Central memory CD8-positive, alpha-beta T cell (primary cell): ENCODE results near the gene WDR72.

Source experiments
- ATAC-seq: fragments of 150-1000 bp; cut with Tn5 transposase; replicated peaks from 2 replicates; pipeline ENCODE4 v1.10.0; 2022; ENCODE audit warnings: mild to moderate bottlenecking, moderate FRiP score, moderate number of reproducible peaks; ENCODE audit not compliant: poor library complexity, severe bottlenecking; ENCODE audit errors: extremely low read depth
- DNase-seq, 2 donors: peaks; one replicate each; pipeline ENCODE4 v3.0.0; 2021; ENCODE audit warnings: low spot score in 2 of 2
- H3K27ac Mint-ChIP-seq: one replicate; pipeline ENCODE4 v1.8.0; 2022; ENCODE audit warnings: low read depth, mild to moderate bottlenecking, moderate library complexity, mixed read lengths
- H3K27me3 Mint-ChIP-seq: one replicate; pipeline ENCODE4 v1.8.0; 2022; ENCODE audit warnings: mixed read lengths
- H3K36me3 Mint-ChIP-seq: one replicate; pipeline ENCODE4 v1.8.0; 2022; ENCODE audit warnings: mild to moderate bottlenecking, moderate library complexity, mixed read lengths; ENCODE audit not compliant: insufficient read depth
- H3K4me1 Mint-ChIP-seq: one replicate; pipeline ENCODE4 v1.8.0; 2022; ENCODE audit warnings: mixed read lengths
- H3K4me3 Mint-ChIP-seq: one replicate; pipeline ENCODE4 v1.8.0; 2022; ENCODE audit warnings: mild to moderate bottlenecking, moderate library complexity, mixed read lengths
- H3K9me3 Mint-ChIP-seq: one replicate; pipeline ENCODE4 v1.8.0; 2022; ENCODE audit warnings: mixed read lengths

Gene WDR72

GRCh38 chr15:53625962-53626845 is 133.3 kb downstream of the WDR72 start:
- no peak overlapping the region for H3K27ac Mint-ChIP-seq
- ATAC-seq (no peak), DNase-seq (no peak)
- H3K4me1 Mint-ChIP-seq, result no peaks in the 10 kb centered on the region
- H3K4me3 Mint-ChIP-seq, result no peak overlapping the region
- H3K36me3 Mint-ChIP-seq, result no peaks in the 10 kb centered on the region
- H3K9me3 Mint-ChIP-seq, result peaks cover 7% of the 10 kb centered on the region
- H3K27me3 Mint-ChIP-seq, result no peaks in the 10 kb centered on the region

- no peak overlapping the region for H3K27ac Mint-ChIP-seq
- H3K9me3 Mint-ChIP-seq, result peaks cover 5% of the 10 kb centered on the region
- H3K4me1 Mint-ChIP-seq, result no peaks in the 10 kb centered on the region
- H3K36me3 Mint-ChIP-seq, result no peaks in the 10 kb centered on the region
- DNase-seq (no peak), ATAC-seq (no peak)
- H3K4me3 Mint-ChIP-seq, result no peak overlapping the region
- no peaks in the 10 kb centered on the region for H3K27me3 Mint-ChIP-seq
These were observed 134.2 kb downstream of the WDR72 start for GRCh38 chr15:53625260-53625659.

GRCh38 chr15:53618461-53618860 is 141.0 kb downstream of the WDR72 start:
- H3K27me3 Mint-ChIP-seq, result no peaks in the 10 kb centered on the region
- H3K9me3 Mint-ChIP-seq, result peaks cover 7% of the 10 kb centered on the region
- H3K36me3 Mint-ChIP-seq, result no peaks in the 10 kb centered on the region
- no peak overlapping the region for H3K4me3 Mint-ChIP-seq
- DNase-seq, result no peak
- H3K27ac Mint-ChIP-seq, result no peak overlapping the region
- ATAC-seq, result no peak
- no peaks in the 10 kb centered on the region for H3K4me1 Mint-ChIP-seq

GRCh38 chr15:53611145-53611920 is 148.1 kb downstream of the WDR72 start:
- no peak for DNase-seq
- ATAC-seq, result no peak

GRCh38 chr15:53591041-53591440 is 168.4 kb downstream of the WDR72 start:
- H3K27ac Mint-ChIP-seq, result no peak overlapping the region
- no peak for DNase-seq
- ATAC-seq, result no peak
- H3K36me3 Mint-ChIP-seq, result peaks cover 1% of the 10 kb centered on the region
- peaks cover 11% of the 10 kb centered on the region for H3K9me3 Mint-ChIP-seq
- no peak overlapping the region for H3K4me3 Mint-ChIP-seq
- H3K4me1 Mint-ChIP-seq, result no peaks in the 10 kb centered on the region
- no peaks in the 10 kb centered on the region for H3K27me3 Mint-ChIP-seq

More at GRCh38 chr15:53611145-53611920, 148.1 kb downstream of the WDR72 start:
- Mint-ChIP-seq H3K9me3 (no peaks in the 10 kb centered on the region), H3K36me3 (no peaks in the 10 kb centered on the region), H3K27me3 (no peaks in the 10 kb centered on the region), H3K4me1 (no peaks in the 10 kb centered on the region), H3K4me3 (no peak overlapping the region), H3K27ac (no peak overlapping the region)

GRCh38 chr15:53590380-53590779 is 169.1 kb downstream of the WDR72 start:
- Mint-ChIP-seq H3K27ac (no peak overlapping the region), H3K27me3 (no peaks in the 10 kb centered on the region), H3K4me1 (no peaks in the 10 kb centered on the region), H3K9me3 (peaks cover 11% of the 10 kb centered on the region), H3K36me3 (peaks cover 1% of the 10 kb centered on the region), H3K4me3 (no peak overlapping the region)
- ATAC-seq (no peak), DNase-seq (no peak)

GRCh38 chr15:53589520-53590057 is 169.9 kb downstream of the WDR72 start:
- DNase-seq, result no peak
- peaks cover 1% of the 10 kb centered on the region for H3K36me3 Mint-ChIP-seq
- ATAC-seq, result no peak
- H3K9me3 Mint-ChIP-seq, result peaks cover 14% of the 10 kb centered on the region
- H3K4me1 Mint-ChIP-seq, result no peaks in the 10 kb centered on the region
- H3K4me3 Mint-ChIP-seq, result no peak overlapping the region
- H3K27me3 Mint-ChIP-seq, result no peaks in the 10 kb centered on the region
- no peak overlapping the region for H3K27ac Mint-ChIP-seq

GRCh38 chr15:53588773-53589172 is 170.7 kb downstream of the WDR72 start:
- no peaks in the 10 kb centered on the region for H3K27me3 Mint-ChIP-seq
- no peak for DNase-seq
- H3K4me3 Mint-ChIP-seq, result no peak overlapping the region

GRCh38 chr15:53586799-53587198 is 172.7 kb downstream of the WDR72 start:
- Mint-ChIP-seq H3K4me1 (no peaks in the 10 kb centered on the region), H3K4me3 (no peak overlapping the region), H3K36me3 (peaks cover 1% of the 10 kb centered on the region), H3K27me3 (no peaks in the 10 kb centered on the region), H3K27ac (no peak overlapping the region), H3K9me3 (peaks cover 11% of the 10 kb centered on the region)
- no peak for ATAC-seq
- no peak for DNase-seq

More at GRCh38 chr15:53588773-53589172, 170.7 kb downstream of the WDR72 start:
- H3K27ac Mint-ChIP-seq, result no peak overlapping the region
- peaks cover 1% of the 10 kb centered on the region for H3K36me3 Mint-ChIP-seq
- ATAC-seq, result no peak
- H3K4me1 Mint-ChIP-seq, result no peaks in the 10 kb centered on the region
- H3K9me3 Mint-ChIP-seq, result peaks cover 16% of the 10 kb centered on the region

- H3K9me3 Mint-ChIP-seq, result peaks cover 5% of the 10 kb centered on the region
- H3K4me1 Mint-ChIP-seq, result no peaks in the 10 kb centered on the region
- no peak overlapping the region for H3K27ac Mint-ChIP-seq
- H3K36me3 Mint-ChIP-seq, result no peaks in the 10 kb centered on the region
- ATAC-seq (no peak), DNase-seq (no peak)
- no peaks in the 10 kb centered on the region for H3K27me3 Mint-ChIP-seq
- H3K4me3 Mint-ChIP-seq, result no peak overlapping the region
These were observed 177.9 kb downstream of the WDR72 start for GRCh38 chr15:53581513-53581912.

GRCh38 chr15:53580366-53580765 is 179.1 kb downstream of the WDR72 start:
- H3K27ac Mint-ChIP-seq, result no peak overlapping the region
- H3K36me3 Mint-ChIP-seq, result no peaks in the 10 kb centered on the region
- H3K4me1 Mint-ChIP-seq, result no peaks in the 10 kb centered on the region
- ATAC-seq (no peak), DNase-seq (no peak)
- H3K4me3 Mint-ChIP-seq, result no peak overlapping the region
- H3K27me3 Mint-ChIP-seq, result no peaks in the 10 kb centered on the region
- H3K9me3 Mint-ChIP-seq, result peaks cover 5% of the 10 kb centered on the region

GRCh38 chr15:53576841-53577240 is 182.6 kb downstream of the WDR72 start:
- H3K36me3 Mint-ChIP-seq, result no peaks in the 10 kb centered on the region
- DNase-seq (no peak), ATAC-seq (no peak)
- no peaks in the 10 kb centered on the region for H3K4me1 Mint-ChIP-seq
- H3K27ac Mint-ChIP-seq, result no peak overlapping the region
- H3K27me3 Mint-ChIP-seq, result no peaks in the 10 kb centered on the region
- no peak overlapping the region for H3K4me3 Mint-ChIP-seq
- H3K9me3 Mint-ChIP-seq, result peaks cover 5% of the 10 kb centered on the region
